ENCODE results near the gene ACD. TPM values are rescaled to one million over a fixed set of nuclear protein-coding genes. Genes with fewer than 3 reads are reported as not detected.

Gene ACD
- total and polyA plus RNA-seq, 2 donors (not counting 1 experiment from before 2014, with no cell fraction given) = 47.6 to 71.4 TPM

- Mint-ChIP-seq H3K9me3 (ENCODE audit: insufficient read depth) (no peaks in the 10 kb centered on the region), H3K27me3 (no peaks in the 10 kb centered on the region), H3K4me3 (no peak overlapping the region), H3K27ac (peak overlapping the region; percentile 41), H3K4me1 (peaks cover 39% of the 10 kb centered on the region)
- Histone ChIP-seq H2AFZ (ENCODE audit: insufficient read depth, low read depth, low read length, poor library complexity, severe bottlenecking) (no peak overlapping the region), H3K79me2 (ENCODE audit: control insufficient read depth, insufficient read depth, low read length) (no peaks in the 10 kb centered on the region), H3K4me2 (replicated peaks; ENCODE audit: low read depth, low read length, poor library complexity, severe bottlenecking) (peak overlapping the region; percentile 21), H3K27me3 (replicated peaks in 1 of 4; ENCODE audit: control extremely low read depth in 1 of 4, control insufficient read depth in 3 of 4, insufficient read depth in 4 of 4, low read length in 3 of 4) (no peaks in the 10 kb centered on the region), H3K4me1 (ENCODE audit: control insufficient read depth in 2 of 2, insufficient read depth in 2 of 2, low read length in 2 of 2) (peaks cover 23 to 37% of the 10 kb centered on the region in 2 donors), H3K27ac (ENCODE audit: low read length in 2 of 2) (no peak overlapping the region), H3K9me3 (ENCODE audit: control extremely low read depth in 1 of 3, control insufficient read depth in 2 of 3, insufficient read depth in 1 of 3, low read length in 2 of 3) (no peaks in the 10 kb centered on the region), H3K4me3 (ENCODE audit: control extremely low read depth in 1 of 5, extremely low read depth in 1 of 5, insufficient read depth in 1 of 5, low read depth in 2 of 5, low read length in 4 of 5) (no peak overlapping the region), H4K20me1 (ENCODE audit: control insufficient read depth, insufficient read depth, low read length, poor library complexity, severe bottlenecking) (no peaks in the 10 kb centered on the region), H3K36me3 (replicated peaks in 1 of 2; ENCODE audit: control extremely low read depth in 1 of 2, control insufficient read depth in 1 of 2, extremely low read depth in 1 of 2, insufficient read depth in 2 of 2, low read length in 1 of 2) (no peaks in the 10 kb centered on the region), H3K9ac (ENCODE audit: low read length) (no peak overlapping the region)
- DNase-seq (peak; percentile 77), ATAC-seq (ENCODE audit: low read depth) (peak; percentile 23)
- CTCF ChIA-PET = interaction anchor here (0.6 to 11.7 kb wide), 42 partner anchors 9 to 393 kb away, joined by 3 to 136 read pairs (median 5); partner anchors contain the start of genes ACD, CTRL, EDC4 and GFOD2
- 57% methylated on average over 11 of the region's 13 CpGs for WGBS (ENCODE audit: insufficient coverage)
- intact Hi-C loops (cut with micrococcal nuclease) = loop anchor here (1.0 to 2.0 kb wide), 4 partner anchors 46 to 391 kb away; partner anchors contain the start of gene GFOD2
- TF ChIP-seq, protein P1, sequence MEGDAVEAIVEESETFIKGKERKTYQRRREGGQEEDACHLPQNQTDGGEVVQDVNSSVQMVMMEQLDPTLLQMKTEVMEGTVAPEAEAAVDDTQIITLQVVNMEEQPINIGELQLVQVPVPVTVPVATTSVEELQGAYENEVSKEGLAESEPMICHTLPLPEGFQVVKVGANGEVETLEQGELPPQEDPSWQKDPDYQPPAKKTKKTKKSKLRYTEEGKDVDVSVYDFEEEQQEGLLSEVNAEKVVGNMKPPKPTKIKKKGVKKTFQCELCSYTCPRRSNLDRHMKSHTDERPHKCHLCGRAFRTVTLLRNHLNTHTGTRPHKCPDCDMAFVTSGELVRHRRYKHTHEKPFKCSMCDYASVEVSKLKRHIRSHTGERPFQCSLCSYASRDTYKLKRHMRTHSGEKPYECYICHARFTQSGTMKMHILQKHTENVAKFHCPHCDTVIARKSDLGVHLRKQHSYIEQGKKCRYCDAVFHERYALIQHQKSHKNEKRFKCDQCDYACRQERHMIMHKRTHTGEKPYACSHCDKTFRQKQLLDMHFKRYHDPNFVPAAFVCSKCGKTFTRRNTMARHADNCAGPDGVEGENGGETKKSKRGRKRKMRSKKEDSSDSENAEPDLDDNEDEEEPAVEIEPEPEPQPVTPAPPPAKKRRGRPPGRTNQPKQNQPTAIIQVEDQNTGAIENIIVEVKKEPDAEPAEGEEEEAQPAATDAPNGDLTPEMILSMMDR (IDR thresholded peaks at IDR 0.05) = peak; percentile 81
- no peak for TF ChIP-seq EZH2 (IDR thresholded peaks at IDR 0.05; ENCODE audit: borderline replicate concordance, insufficient read depth, low read depth, low read length, poor library complexity, severe bottlenecking)
- POLR2A ChIA-PET = interaction anchor here (0.5 to 2.0 kb wide), 4 partner anchors 13 to 695 kb away, joined by 3 to 4 read pairs (median 3); partner anchors contain the start of gene GFOD2
Measured at GRCh38 chr16:67672739-67673662, 12.9 kb upstream of the ACD start.
